ENCODE results near the gene SRA1. TPM values are rescaled to one million over a fixed set of nuclear protein-coding genes. Genes with fewer than 3 reads are reported as not detected.

SRA1 gene
- total and polyA plus RNA-seq, 2 of the 13 experiments (the other 11 are each of a cell fraction or from before 2014, with no cell fraction given): 14.2 to 32.8 TPM

GRCh38 chr5:140565780-140566095 lies 8.5 kb upstream of the SRA1 start:
- FAIRE-seq (no peak), ATAC-seq (no peak), DNase-seq (ENCODE audit: low spot score) (no peak)
- no TSS peak for BruUV-seq (replicated peaks)
- in situ Hi-C loops (cut with HindIII; ENCODE audit: extremely low pct_ligation_motif_present, low pct_unique_long_range_greater_than_20kb) (loop anchor here (10.0 kb wide), 1 partner anchor 159 kb away; no protein-coding TSS in a partner anchor), intact Hi-C loops (cut with micrococcal nuclease; ENCODE audit: unreplicated experiment) (no loop called here)
- no peaks in the 10 kb centered on the region for H4K20me1 ChIP-seq (ENCODE audit: insufficient read depth, low read length)
- H3K9ac ChIP-seq (ENCODE audit: insufficient read depth, low read depth, low read length): no peak overlapping the region
- no peaks in the 10 kb centered on the region for H3K9me3 ChIP-seq (ENCODE audit: low read length)
- H3K4me2 ChIP-seq (ENCODE audit: low read depth, low read length): no peak overlapping the region
- no peaks in the 10 kb centered on the region for H3K36me3 ChIP-seq (replicated peaks in 1 of 2; ENCODE audit: control insufficient read depth in 1 of 2, insufficient read depth in 2 of 2, low read length in 2 of 2)
- peaks cover 24% of the 10 kb centered on the region for H3K4me1 ChIP-seq (ENCODE audit: insufficient read depth, low read length)
- H3K79me2 ChIP-seq (ENCODE audit: insufficient read depth, low read length): no peaks in the 10 kb centered on the region
- POLR2A ChIA-PET: interaction anchor here (2.5 kb wide), 1 partner anchor 8 kb away, joined by 7 read pairs; the partner anchor contains the start of gene SRA1
- peaks cover 0 to 5% of the 10 kb centered on the region in 2 experiments; a peak in 1 of 5 replicates for H3K27me3 ChIP-seq (ENCODE audit: control insufficient read depth in 1 of 2, insufficient read depth in 2 of 2, low read length in 2 of 2)
- 91% methylated on average over 4 of the region's 4 CpGs for WGBS (ENCODE audit: low lambda C conversion rate)
- no peak overlapping the region for H3K27ac ChIP-seq (ENCODE audit: extremely low read length, insufficient read depth, low read length)
- CTCF ChIA-PET (ENCODE audit: low intra/inter-chr PET ratio, low total read pairs): no interaction called here
- no peak overlapping the region for H3K4me3 ChIP-seq (replicated peaks in 1 of 3; ENCODE audit: insufficient read depth in 1 of 3, low read depth in 2 of 3, low read length in 3 of 3)
- no peak overlapping the region for H2AFZ ChIP-seq (ENCODE audit: low read length)
- TF ChIP-seq HNRNPK (IDR thresholded peaks at IDR 0.05; ENCODE audit: low read depth, low read length, poor library complexity, severe bottlenecking): no peak
- TF ChIP-seq ZNF605 (CRISPR knock-in tag; IDR thresholded peaks at IDR 0.05): no peak
- no peak for TF ChIP-seq HMG20A (CRISPR knock-in tag; IDR thresholded peaks at IDR 0.05; ENCODE audit: borderline replicate concordance)
- TF ChIP-seq ZSCAN31 (CRISPR knock-in tag; IDR thresholded peaks at IDR 0.05; ENCODE audit: low read depth): no peak
- TF ChIP-seq ZNF280B (CRISPR knock-in tag; IDR thresholded peaks at IDR 0.05; ENCODE audit: borderline replicate concordance): no peak
- TF ChIP-seq KIAA2018 (CRISPR knock-in tag; IDR thresholded peaks at IDR 0.05; ENCODE audit: borderline replicate concordance): no peak
- no peak for TF ChIP-seq CSRNP2 (CRISPR knock-in tag; conservative IDR thresholded peaks at IDR 0.05; ENCODE audit: low read depth)
- no peak for TF ChIP-seq ZBTB21 (CRISPR knock-in tag; IDR thresholded peaks at IDR 0.05)
- no peak for TF ChIP-seq POGZ (CRISPR knock-in tag; IDR thresholded peaks at IDR 0.05)
- TF ChIP-seq ZFX (CRISPR knock-in tag; IDR thresholded peaks at IDR 0.05; ENCODE audit: low read depth): no peak
- no peak for TF ChIP-seq LRRFIP1 (CRISPR knock-in tag; conservative IDR thresholded peaks at IDR 0.05)

Measured in HepG2 (cell line).